HG03439 (cell line): ENCODE data around the gene PRPF19.
A peak's percentile ranks its signal among the peaks of the same experiment; 100 is the strongest.

Source experiments
- ATAC-seq: cut with Tn5 transposase; IDR thresholded peaks from one replicate; pipeline ENCODE4 v1.9.1; 2021; ENCODE audit warnings: mild to moderate bottlenecking, moderate library complexity; ENCODE audit not compliant: unreplicated experiment

PRPF19 gene

GRCh38 chr11:60847281-60847680, 59.1 kb downstream of the PRPF19 start:
- no peak for ATAC-seq

DNA sequence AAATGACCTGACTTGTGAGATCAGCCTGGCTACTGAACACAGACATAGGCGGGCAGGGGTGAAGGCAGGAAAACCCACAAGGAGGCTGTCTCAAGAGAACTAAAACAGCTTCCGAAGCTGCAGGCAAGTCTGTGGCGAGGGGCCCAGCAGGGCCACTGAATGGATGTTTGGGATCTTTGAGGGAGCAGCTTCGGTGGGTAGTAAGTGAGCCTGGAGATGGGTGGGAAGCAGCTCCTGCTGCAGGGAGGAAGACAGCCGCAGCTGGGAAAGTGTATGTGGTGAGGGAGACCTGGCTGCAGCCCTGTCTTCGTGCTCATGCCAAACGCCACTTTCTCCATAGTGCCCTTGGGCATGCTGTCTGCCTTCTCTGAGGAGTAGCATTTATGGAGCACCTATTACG, 61.0 kb downstream of the PRPF19 start:
- no peak for ATAC-seq

DNA sequence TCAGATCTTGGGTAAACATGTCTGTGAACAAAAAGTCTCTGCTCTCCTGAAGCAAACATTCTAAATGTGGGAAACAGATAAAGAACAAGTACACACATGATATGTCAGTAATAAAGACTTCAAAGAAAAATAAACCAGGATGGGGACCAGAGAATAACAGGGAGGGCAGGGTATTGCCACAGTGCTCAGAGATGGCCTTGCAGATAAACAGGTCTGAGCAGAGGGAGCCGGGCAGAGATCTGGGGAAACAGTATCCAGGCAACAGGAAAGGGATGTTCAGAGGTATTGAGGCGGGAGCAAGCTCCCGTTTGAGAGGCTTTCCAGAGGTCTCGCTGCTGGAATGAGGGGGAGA, 61.5 kb downstream of the PRPF19 start:
- ATAC-seq = no peak

- ATAC-seq = no peak
Measured at GRCh38 chr11:60844045-60844869, 62.1 kb downstream of the PRPF19 start.

DNA sequence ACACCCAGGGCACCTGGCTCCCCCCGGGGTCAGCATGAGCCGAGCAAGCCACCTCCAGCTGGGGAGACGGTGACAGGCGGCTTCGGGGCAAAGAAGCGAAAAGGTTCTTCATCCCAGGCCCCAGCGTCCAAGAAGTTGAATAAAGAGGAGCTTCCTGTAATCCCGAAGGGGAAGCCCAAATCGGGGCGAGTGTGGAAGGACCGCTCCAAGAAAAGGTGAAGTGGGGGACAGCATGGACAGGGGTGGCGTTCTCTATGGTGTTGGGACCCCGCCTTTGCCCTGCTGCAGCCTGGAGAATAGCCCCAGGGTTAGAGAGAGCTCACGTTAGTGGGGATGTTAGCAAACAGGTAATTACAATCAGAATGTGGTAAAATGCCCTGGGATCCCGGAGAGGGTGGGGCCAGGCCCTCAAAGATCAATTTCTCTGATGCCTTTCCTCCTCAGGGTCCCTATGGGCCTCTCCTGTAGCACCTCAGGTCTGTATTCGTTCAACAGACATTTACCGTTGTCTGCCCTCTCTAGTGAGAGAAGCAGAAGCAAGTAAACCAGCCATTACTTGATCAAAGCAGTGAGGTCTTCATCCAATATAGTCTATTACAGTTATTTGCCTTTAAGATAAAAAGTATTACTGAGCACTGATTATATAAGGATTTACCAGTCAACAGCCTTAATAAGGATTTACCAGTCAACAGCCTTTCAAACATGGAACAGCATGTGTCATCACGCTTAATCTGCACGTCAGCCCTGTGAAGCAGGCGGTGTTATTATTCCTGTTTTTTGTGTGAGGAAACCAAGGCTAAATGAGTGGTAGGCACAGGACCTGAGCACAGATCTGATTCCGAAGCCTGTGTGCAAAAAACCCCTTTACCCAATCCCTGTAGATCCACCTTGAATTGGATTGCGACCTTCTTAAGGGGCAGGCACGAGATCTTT, 63.5 kb downstream of the PRPF19 start:
- no peak for ATAC-seq

DNA sequence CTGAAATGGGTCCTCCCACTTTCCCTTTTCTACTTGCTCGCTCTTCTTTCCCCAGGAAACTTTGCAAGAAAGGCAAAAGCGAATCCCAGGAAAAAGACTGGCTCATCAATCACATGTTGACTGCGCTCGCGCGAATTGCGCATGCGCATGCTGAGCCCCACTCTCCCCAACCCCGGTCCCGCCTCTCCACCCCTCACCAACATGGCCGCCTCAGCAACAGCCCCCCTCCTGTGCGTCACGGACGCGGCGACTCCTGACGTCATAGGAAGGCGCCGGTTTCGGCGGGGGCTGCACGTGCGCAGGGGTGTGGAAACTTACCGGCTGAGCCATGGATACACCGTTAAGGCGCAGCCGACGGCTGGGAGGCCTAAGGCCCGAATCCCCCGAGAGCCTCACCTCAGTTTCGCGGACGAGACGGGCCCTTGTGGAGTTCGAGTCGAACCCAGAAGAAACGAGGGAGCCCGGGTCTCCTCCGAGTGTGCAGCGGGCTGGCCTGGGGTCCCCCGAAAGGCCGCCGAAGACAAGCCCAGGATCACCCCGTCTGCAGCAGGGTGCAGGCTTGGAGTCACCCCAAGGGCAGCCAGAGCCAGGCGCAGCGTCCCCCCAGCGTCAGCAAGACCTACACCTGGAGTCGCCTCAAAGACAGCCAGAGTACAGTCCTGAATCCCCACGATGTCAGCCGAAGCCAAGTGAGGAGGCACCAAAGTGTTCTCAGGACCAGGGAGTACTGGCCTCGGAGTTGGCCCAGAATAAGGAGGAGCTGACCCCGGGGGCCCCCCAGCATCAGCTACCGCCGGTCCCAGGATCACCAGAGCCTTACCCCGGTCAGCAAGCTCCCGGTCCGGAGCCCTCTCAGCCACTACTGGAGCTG, 64.4 kb downstream of the PRPF19 start, which contains the start of gene CCDC86:
Gene CCDC86, plus strand, starts transcription at position 317 of the 871 bp plus-strand sequence. Its CDS starts 12 bp downstream, at position 329.
- peak; percentile 82 for ATAC-seq
